HG02798 (cell line): ENCODE data around the gene ARID5B.

ENCODE experiments used
- ATAC-seq: cut with Tn5 transposase; IDR thresholded peaks from one replicate; pipeline ENCODE4 v1.9.1; 2021; ENCODE audit warnings: mild to moderate bottlenecking; ENCODE audit not compliant: unreplicated experiment, poor library complexity

Gene ARID5B

GRCh38 chr10:62002753-62003152 lies 101.3 kb downstream of the ARID5B start:
- no peak for ATAC-seq

GRCh38 chr10:62004042-62004441 lies 102.5 kb downstream of the ARID5B start:
- no peak for ATAC-seq

GRCh38 chr10:62005281-62005680 lies 103.8 kb downstream of the ARID5B start:
- ATAC-seq, result no peak

GRCh38 chr10:62005687-62006086 lies 104.2 kb downstream of the ARID5B start:
- ATAC-seq, result no peak

- ATAC-seq, result no peak
Observed at GRCh38 chr10:62007145-62007544, 105.6 kb downstream of the ARID5B start.

- ATAC-seq, result no peak
Observed at GRCh38 chr10:62008196-62008595, 106.7 kb downstream of the ARID5B start.

GRCh38 chr10:62008946-62009345 lies 107.4 kb downstream of the ARID5B start:
- no peak for ATAC-seq

- no peak for ATAC-seq
Observed at GRCh38 chr10:62010366-62010765, 108.9 kb downstream of the ARID5B start.

- no peak for ATAC-seq
Observed at GRCh38 chr10:62011558-62011957, 110.1 kb downstream of the ARID5B start.

- no peak for ATAC-seq
Observed at GRCh38 chr10:62012318-62012717, 110.8 kb downstream of the ARID5B start.

GRCh38 chr10:62014510-62014909 lies 113.0 kb downstream of the ARID5B start:
- no peak for ATAC-seq

- no peak for ATAC-seq
Observed at GRCh38 chr10:62015994-62016393, 114.5 kb downstream of the ARID5B start.

- peak; percentile 55 for ATAC-seq
Observed at GRCh38 chr10:62016623-62017490, 115.4 kb downstream of the ARID5B start.

- ATAC-seq, result no peak
Observed at GRCh38 chr10:62017491-62017870, 116.0 kb downstream of the ARID5B start.

GRCh38 chr10:62018131-62018911 lies 116.8 kb downstream of the ARID5B start:
- ATAC-seq, result peak; percentile 42

- ATAC-seq, result no peak
Observed at GRCh38 chr10:62019013-62019684, 117.7 kb downstream of the ARID5B start.

- no peak for ATAC-seq
Observed at GRCh38 chr10:62019685-62020359, 118.3 kb downstream of the ARID5B start.

- ATAC-seq, result no peak
Observed at GRCh38 chr10:62021128-62021665, 119.7 kb downstream of the ARID5B start.

GRCh38 chr10:62021978-62022802 lies 120.7 kb downstream of the ARID5B start:
- no peak for ATAC-seq
